Fibroblast of lung (primary cell): ENCODE results near the gene KRT74.

Experiments used
- EZH2 ChIP-seq: IDR thresholded peaks from 2 replicates; pipeline ENCODE4 v1.5.1; 2012; ENCODE audit warnings: low read length, control low read depth, mild to moderate bottlenecking; ENCODE audit errors: missing control alignments
- TF ChIP-seq, protein P1 (sequence below), 2 donors: IDR thresholded peaks in 1 of 2; conservative IDR thresholded peaks in 1 of 2; 1 replicate in 1 of 2; 2 replicates in 1 of 2; pipeline ENCODE4 v1.5.1; 2011 to 2012; ENCODE audit warnings: low read length in 2 of 2, control low read depth in 1 of 2, inconsistent platforms in 1 of 2, low read depth in 1 of 2, mild to moderate bottlenecking in 1 of 2

DNA sequence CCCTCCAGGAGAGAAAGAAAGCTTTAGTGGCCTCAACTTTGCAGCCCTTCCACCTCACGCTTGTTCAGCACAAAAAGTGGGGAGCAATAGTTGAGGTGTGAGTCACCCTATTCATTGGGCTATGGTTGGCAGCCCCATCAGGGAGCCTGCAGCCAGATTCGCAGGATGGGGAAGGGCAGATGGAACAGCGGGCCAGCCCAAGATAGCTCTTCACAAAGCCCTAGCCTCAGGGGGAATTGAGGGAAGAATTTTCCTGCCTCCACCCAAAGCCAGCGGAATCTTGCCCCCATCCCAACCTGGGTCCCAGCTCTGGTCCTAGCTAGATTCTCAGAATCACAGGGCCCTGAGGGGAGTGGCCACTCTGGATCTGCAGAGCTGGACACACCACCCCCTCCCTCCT is 49.8 kb downstream of the KRT74 start:
- TF ChIP-seq, protein P1, sequence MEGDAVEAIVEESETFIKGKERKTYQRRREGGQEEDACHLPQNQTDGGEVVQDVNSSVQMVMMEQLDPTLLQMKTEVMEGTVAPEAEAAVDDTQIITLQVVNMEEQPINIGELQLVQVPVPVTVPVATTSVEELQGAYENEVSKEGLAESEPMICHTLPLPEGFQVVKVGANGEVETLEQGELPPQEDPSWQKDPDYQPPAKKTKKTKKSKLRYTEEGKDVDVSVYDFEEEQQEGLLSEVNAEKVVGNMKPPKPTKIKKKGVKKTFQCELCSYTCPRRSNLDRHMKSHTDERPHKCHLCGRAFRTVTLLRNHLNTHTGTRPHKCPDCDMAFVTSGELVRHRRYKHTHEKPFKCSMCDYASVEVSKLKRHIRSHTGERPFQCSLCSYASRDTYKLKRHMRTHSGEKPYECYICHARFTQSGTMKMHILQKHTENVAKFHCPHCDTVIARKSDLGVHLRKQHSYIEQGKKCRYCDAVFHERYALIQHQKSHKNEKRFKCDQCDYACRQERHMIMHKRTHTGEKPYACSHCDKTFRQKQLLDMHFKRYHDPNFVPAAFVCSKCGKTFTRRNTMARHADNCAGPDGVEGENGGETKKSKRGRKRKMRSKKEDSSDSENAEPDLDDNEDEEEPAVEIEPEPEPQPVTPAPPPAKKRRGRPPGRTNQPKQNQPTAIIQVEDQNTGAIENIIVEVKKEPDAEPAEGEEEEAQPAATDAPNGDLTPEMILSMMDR (conservative IDR thresholded peaks at IDR 0.05 in 1 of 2, IDR thresholded peaks at IDR 0.05 in 1 of 2; ENCODE audit: low read depth in 1 of 2, low read length in 2 of 2) = no peak
- TF ChIP-seq EZH2 = no peak
